Measurements from ENCODE around the gene TMTC2. TPM values are rescaled to one million over a fixed set of nuclear protein-coding genes. Genes with fewer than 3 reads are reported as not detected.

Gene TMTC2
- total and polyA plus RNA-seq, 4 experiments from 2014 or later: 0.09 to 8.2 (median 4.2) TPM

DNA sequence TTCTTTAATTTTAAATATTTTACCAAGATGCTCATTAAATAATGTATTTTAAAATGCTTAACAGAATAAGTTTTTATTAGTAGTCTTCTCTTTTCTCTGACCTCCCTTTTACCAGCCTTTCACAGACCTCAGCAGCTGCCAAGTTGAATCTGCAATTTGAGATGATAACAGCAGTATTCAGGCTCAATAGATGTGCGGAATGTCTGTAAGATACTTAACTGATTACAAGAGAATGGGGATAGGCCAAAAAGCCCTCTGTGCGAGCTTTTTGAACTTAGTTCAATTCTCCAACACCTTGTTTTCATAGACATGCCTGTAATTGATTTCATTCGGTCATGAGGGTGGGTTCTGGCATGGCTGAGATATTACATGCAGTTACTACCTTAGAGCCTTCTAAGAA, 277.2 kb downstream of the TMTC2 start:
- H3K4me1 Mint-ChIP-seq: peaks cover 0 to 9% (median 4%) of the 10 kb centered on the region in 4 donors
- H3K4me1 ChIP-seq (ENCODE audit: insufficient read depth, low read length): no peaks in the 10 kb centered on the region
- H3K9me3 ChIP-seq (ENCODE audit: control insufficient read depth in 1 of 2, low read length in 2 of 2): no peaks in the 10 kb centered on the region
- H3K9me3 Mint-ChIP-seq: peaks cover 0 to 2% (median 0%) of the 10 kb centered on the region in 8 donors
- H3K27ac ChIP-seq (ENCODE audit: low read depth, low read length): no peak overlapping the region
- H3K36me3 ChIP-seq (ENCODE audit: insufficient read depth, low read length): no peaks in the 10 kb centered on the region
- no peaks in the 10 kb centered on the region for H3K27me3 Mint-ChIP-seq
- ChIA-PET POLR2A (ENCODE audit: partially characterized antibody) (no interaction called here), CTCF (ENCODE audit: partially characterized antibody) (no interaction called here)
- DNase-seq: no peak
- intact Hi-C loops (cut with micrococcal nuclease): no loop called here
- H3K36me3 Mint-ChIP-seq: peaks cover 0 to 6% of the 10 kb centered on the region in 2 donors
- no peak overlapping the region for H3K27ac Mint-ChIP-seq
- H3K27me3 ChIP-seq (ENCODE audit: insufficient read depth, low read length): no peaks in the 10 kb centered on the region
- H3K4me3 Mint-ChIP-seq: no peak overlapping the region
- H3K4me3 ChIP-seq (ENCODE audit: low read length in 2 of 2): no peak overlapping the region

GRCh38 chr12:82964446-82964845, 277.7 kb downstream of the TMTC2 start:
- Mint-ChIP-seq H3K27ac (no peak overlapping the region), H3K9me3 (peaks cover 0 to 2% (median 0%) of the 10 kb centered on the region in 8 donors), H3K4me1 (peaks cover 0 to 8% (median 4%) of the 10 kb centered on the region in 4 donors), H3K4me3 (no peak overlapping the region), H3K27me3 (no peaks in the 10 kb centered on the region), H3K36me3 (peaks cover 0 to 6% of the 10 kb centered on the region in 2 donors)
- no peaks in the 10 kb centered on the region for H3K36me3 ChIP-seq (ENCODE audit: insufficient read depth, low read length)
- ChIA-PET CTCF (ENCODE audit: partially characterized antibody) (interaction anchor here (1.0 kb wide), 1 partner anchor 52 kb away, joined by 3 read pairs; no protein-coding TSS in a partner anchor), POLR2A (ENCODE audit: partially characterized antibody) (no interaction called here)
- no peaks in the 10 kb centered on the region for H3K9me3 ChIP-seq (ENCODE audit: control insufficient read depth in 1 of 2, low read length in 2 of 2)
- H3K4me3 ChIP-seq (ENCODE audit: low read length in 2 of 2): no peak overlapping the region
- DNase-seq: no peak
- H3K4me1 ChIP-seq (ENCODE audit: insufficient read depth, low read length): no peaks in the 10 kb centered on the region
- intact Hi-C loops (cut with micrococcal nuclease): no loop called here
- no peak overlapping the region for H3K27ac ChIP-seq (ENCODE audit: low read depth, low read length)
- H3K27me3 ChIP-seq (ENCODE audit: insufficient read depth, low read length): no peaks in the 10 kb centered on the region

DNA sequence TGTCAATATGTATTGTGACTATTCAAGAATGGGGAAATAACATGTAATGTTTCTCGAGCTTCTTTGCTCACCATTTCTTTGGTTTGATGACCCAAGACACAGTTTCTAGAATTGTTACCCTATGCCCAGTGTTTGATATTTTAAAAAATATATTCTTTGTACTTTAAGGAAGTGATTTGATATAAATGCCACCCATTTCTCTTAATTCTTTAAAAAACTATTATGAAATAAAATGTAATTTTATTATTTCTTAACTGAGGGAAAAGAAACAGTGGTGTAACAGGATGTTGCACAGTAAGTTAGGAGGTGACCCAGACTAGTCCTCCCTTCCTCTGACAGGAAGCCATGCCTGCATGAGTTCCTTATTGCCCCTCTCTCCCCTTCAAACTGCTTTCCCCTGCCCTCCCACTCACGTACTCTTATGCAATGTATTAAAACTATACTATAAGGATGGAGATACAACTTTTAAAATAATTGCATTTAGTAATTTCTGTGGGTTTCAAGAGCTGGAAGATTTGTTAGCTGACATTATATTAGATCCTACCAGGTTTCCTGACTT, 279.4 kb downstream of the TMTC2 start:
- Mint-ChIP-seq H3K9me3 (peaks cover 0 to 2% (median 0%) of the 10 kb centered on the region in 8 donors), H3K27me3 (no peaks in the 10 kb centered on the region), H3K36me3 (peaks cover 3 to 11% of the 10 kb centered on the region in 2 donors), H3K4me1 (peaks cover 0 to 1% (median 0%) of the 10 kb centered on the region in 4 donors), H3K27ac (no peak overlapping the region), H3K4me3 (no peak overlapping the region)
- H3K4me1 ChIP-seq (ENCODE audit: insufficient read depth, low read length): no peaks in the 10 kb centered on the region
- H3K27ac ChIP-seq (ENCODE audit: low read depth, low read length): no peak overlapping the region
- H3K36me3 ChIP-seq (ENCODE audit: insufficient read depth, low read length): no peaks in the 10 kb centered on the region
- DNase-seq: no peak
- intact Hi-C loops (cut with micrococcal nuclease): no loop called here
- ChIA-PET CTCF (ENCODE audit: partially characterized antibody) (no interaction called here), POLR2A (ENCODE audit: partially characterized antibody) (no interaction called here)
- no peaks in the 10 kb centered on the region for H3K27me3 ChIP-seq (ENCODE audit: insufficient read depth, low read length)
- H3K9me3 ChIP-seq (ENCODE audit: control insufficient read depth in 1 of 2, low read length in 2 of 2): no peaks in the 10 kb centered on the region
- no peak overlapping the region for H3K4me3 ChIP-seq (ENCODE audit: low read length in 2 of 2)

DNA sequence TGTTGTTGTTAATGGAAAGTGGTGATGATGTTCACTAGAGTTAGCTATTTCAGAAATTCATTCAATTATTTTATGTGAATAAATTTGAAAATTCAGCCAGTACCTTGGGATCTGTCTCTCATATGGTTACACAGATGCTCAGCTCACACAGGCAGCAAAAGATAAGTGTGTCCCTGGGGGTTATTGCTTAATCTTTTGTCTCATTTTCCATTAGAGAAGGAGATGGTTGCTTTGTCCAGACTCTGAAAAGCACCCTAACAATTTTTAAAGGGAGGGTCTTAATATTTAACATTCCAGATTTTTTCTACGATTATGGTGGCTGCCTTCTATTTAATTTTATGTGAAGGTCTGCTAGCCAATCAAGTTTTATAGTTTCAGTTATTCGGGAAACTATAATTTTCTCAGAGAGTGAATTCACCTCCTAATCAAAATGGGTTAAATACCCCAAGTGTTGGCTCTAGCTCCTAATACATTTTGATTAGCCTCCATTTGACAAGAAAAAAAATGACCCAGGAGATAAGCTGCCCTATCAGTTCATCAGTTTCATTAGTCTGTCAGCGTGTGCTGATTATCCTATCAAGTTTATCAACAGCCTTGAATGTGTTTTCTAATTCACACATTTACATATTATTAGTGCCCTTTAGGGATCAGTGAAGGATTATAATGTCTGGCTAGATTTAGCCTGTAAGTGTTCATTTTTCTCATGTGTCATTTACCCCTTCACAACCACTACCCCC, 282.1 kb downstream of the TMTC2 start:
- POLR2A ChIA-PET (ENCODE audit: partially characterized antibody): no interaction called here
- Mint-ChIP-seq H3K27me3 (no peaks in the 10 kb centered on the region), H3K27ac (no peak overlapping the region)

GRCh38 chr12:82970614-82971013, 283.9 kb downstream of the TMTC2 start:
- peaks cover 0 to 1% (median 0%) of the 10 kb centered on the region in 8 donors for H3K9me3 Mint-ChIP-seq
- POLR2A ChIA-PET (ENCODE audit: partially characterized antibody): no interaction called here

More for the DNA sequence above, 282.1 kb downstream of the TMTC2 start:
- no peaks in the 10 kb centered on the region for H3K4me1 ChIP-seq (ENCODE audit: insufficient read depth, low read length)
- Mint-ChIP-seq H3K36me3 (peaks cover 3 to 11% of the 10 kb centered on the region in 2 donors), H3K4me3 (no peak overlapping the region), H3K9me3 (no peaks in the 10 kb centered on the region), H3K4me1 (peaks cover 0 to 1% (median 0%) of the 10 kb centered on the region in 4 donors)
- H3K9me3 ChIP-seq (ENCODE audit: control insufficient read depth in 1 of 2, low read length in 2 of 2): no peaks in the 10 kb centered on the region
- CTCF ChIA-PET (ENCODE audit: partially characterized antibody): no interaction called here
- no peak overlapping the region for H3K27ac ChIP-seq (ENCODE audit: low read depth, low read length)
- intact Hi-C loops (cut with micrococcal nuclease): no loop called here
- H3K4me3 ChIP-seq (ENCODE audit: low read length in 2 of 2): no peak overlapping the region
- no peak for DNase-seq
- no peaks in the 10 kb centered on the region for H3K36me3 ChIP-seq (ENCODE audit: insufficient read depth, low read length)
- no peaks in the 10 kb centered on the region for H3K27me3 ChIP-seq (ENCODE audit: insufficient read depth, low read length)

GRCh38 chr12:82971584-82971983, 284.9 kb downstream of the TMTC2 start:
- H3K36me3 ChIP-seq (ENCODE audit: insufficient read depth, low read length): no peaks in the 10 kb centered on the region
- no peak for DNase-seq
- Mint-ChIP-seq H3K9me3 (peaks cover 0 to 1% (median 0%) of the 10 kb centered on the region in 8 donors), H3K4me1 (no peaks in the 10 kb centered on the region), H3K36me3 (peaks cover 3 to 11% of the 10 kb centered on the region in 2 donors), H3K27ac (no peak overlapping the region), H3K4me3 (no peak overlapping the region), H3K27me3 (no peaks in the 10 kb centered on the region)
- ChIA-PET POLR2A (ENCODE audit: partially characterized antibody) (no interaction called here), CTCF (ENCODE audit: partially characterized antibody) (no interaction called here)
- H3K27me3 ChIP-seq (ENCODE audit: insufficient read depth, low read length): no peaks in the 10 kb centered on the region
- intact Hi-C loops (cut with micrococcal nuclease): no loop called here
- H3K4me1 ChIP-seq (ENCODE audit: insufficient read depth, low read length): no peaks in the 10 kb centered on the region
- no peaks in the 10 kb centered on the region for H3K9me3 ChIP-seq (ENCODE audit: control insufficient read depth in 1 of 2, low read length in 2 of 2)
- no peak overlapping the region for H3K27ac ChIP-seq (ENCODE audit: low read depth, low read length)
- no peak overlapping the region for H3K4me3 ChIP-seq (ENCODE audit: low read length in 2 of 2)

More at GRCh38 chr12:82970614-82971013, 283.9 kb downstream of the TMTC2 start:
- DNase-seq: no peak
- CTCF ChIA-PET (ENCODE audit: partially characterized antibody): no interaction called here
- H3K4me3 ChIP-seq (ENCODE audit: low read length in 2 of 2): no peak overlapping the region
- no peak overlapping the region for H3K27ac ChIP-seq (ENCODE audit: low read depth, low read length)
- H3K27me3 ChIP-seq (ENCODE audit: insufficient read depth, low read length): no peaks in the 10 kb centered on the region
- no peaks in the 10 kb centered on the region for H3K4me1 ChIP-seq (ENCODE audit: insufficient read depth, low read length)
- Mint-ChIP-seq H3K36me3 (peaks cover 3 to 11% of the 10 kb centered on the region in 2 donors), H3K4me3 (no peak overlapping the region), H3K27ac (no peak overlapping the region), H3K4me1 (no peaks in the 10 kb centered on the region), H3K27me3 (no peaks in the 10 kb centered on the region)
- H3K36me3 ChIP-seq (ENCODE audit: insufficient read depth, low read length): no peaks in the 10 kb centered on the region
- intact Hi-C loops (cut with micrococcal nuclease): no loop called here
- H3K9me3 ChIP-seq (ENCODE audit: control insufficient read depth in 1 of 2, low read length in 2 of 2): no peaks in the 10 kb centered on the region

GRCh38 chr12:82972624-82973023, 285.9 kb downstream of the TMTC2 start:
- Histone ChIP-seq H3K4me3 (ENCODE audit: low read length in 2 of 2) (no peak overlapping the region), H3K27me3 (ENCODE audit: insufficient read depth, low read length) (no peaks in the 10 kb centered on the region), H3K4me1 (ENCODE audit: insufficient read depth, low read length) (no peaks in the 10 kb centered on the region), H3K27ac (ENCODE audit: low read depth, low read length) (no peak overlapping the region), H3K9me3 (ENCODE audit: control insufficient read depth in 1 of 2, low read length in 2 of 2) (no peaks in the 10 kb centered on the region), H3K36me3 (ENCODE audit: insufficient read depth, low read length) (no peaks in the 10 kb centered on the region)
- Mint-ChIP-seq H3K9me3 (peaks cover 0 to 1% (median 0%) of the 10 kb centered on the region in 8 donors), H3K27me3 (no peaks in the 10 kb centered on the region), H3K4me3 (no peak overlapping the region), H3K36me3 (peaks cover 3 to 8% of the 10 kb centered on the region in 2 donors), H3K27ac (no peak overlapping the region), H3K4me1 (no peaks in the 10 kb centered on the region)
- intact Hi-C loops (cut with micrococcal nuclease): no loop called here
- CTCF ChIA-PET (ENCODE audit: partially characterized antibody): no interaction called here
- POLR2A ChIA-PET (ENCODE audit: partially characterized antibody): no interaction called here
- no peak for DNase-seq
